ENCODE measurements around the gene POLR1B. TPM values are rescaled to one million over a fixed set of nuclear protein-coding genes. Genes with fewer than 3 reads are reported as not detected.
"Not testable (repeated sequence)": the region's sequence is repeated elsewhere in the genome, so short reads cannot be mapped to it uniquely, and the experiment has no call there.

The POLR1B gene
- total RNA-seq, 1 experiment from 2014 or later: 42.2 TPM

- no peak overlapping the region for H3K4me3 Mint-ChIP-seq (ENCODE audit: unreplicated experiment)
- Histone ChIP-seq H3K9me3 (no peaks in the 10 kb centered on the region), H3K36me3 (ENCODE audit: control insufficient read depth, insufficient read depth, low read length) (peaks cover 1% of the 10 kb centered on the region; the same call in 1 of the 2 replicates), H3K4me1 (peaks cover 10% of the 10 kb centered on the region; the same call in 1 of the 2 replicates), H3K27me3 (replicated peaks; ENCODE audit: control insufficient read depth, insufficient read depth, low read length) (no peaks in the 10 kb centered on the region), H3K4me3 (ENCODE audit: low read depth, low read length) (no peak overlapping the region)
- H3K27me3 Mint-ChIP-seq (ENCODE audit: insufficient read depth, unreplicated experiment): no peaks in the 10 kb centered on the region
- no peaks in the 10 kb centered on the region for H3K9me3 Mint-ChIP-seq (ENCODE audit: unreplicated experiment)
- ChIA-PET POLR2A (no interaction called here), CTCF (no interaction called here)
- H3K27ac Mint-ChIP-seq (ENCODE audit: unreplicated experiment): no peak overlapping the region
- no TSS peak for BruUV-seq (replicated peaks)
- DNase-seq: no peak
- H3K36me3 Mint-ChIP-seq (ENCODE audit: insufficient read depth, unreplicated experiment): peaks cover 52% of the 10 kb centered on the region
- H3K4me1 Mint-ChIP-seq (ENCODE audit: low read depth, unreplicated experiment): no peaks in the 10 kb centered on the region
- intact Hi-C loops (cut with micrococcal nuclease; ENCODE audit: unreplicated experiment): no loop called here
- no peak for TF ChIP-seq CTCF (IDR thresholded peaks at IDR 0.05; ENCODE audit: insufficient read depth in 1 of 2, low read depth in 1 of 2, low read length in 1 of 2, severe bottlenecking in 1 of 2, unreplicated experiment in 1 of 2)
Observed at GRCh38 chr2:112547333-112547732, 5.1 kb downstream of the POLR1B start.

GRCh38 chr2:112548980-112549379 is 6.7 kb downstream of the POLR1B start:
- no peak for TF ChIP-seq CTCF (IDR thresholded peaks at IDR 0.05; ENCODE audit: insufficient read depth in 1 of 2, low read depth in 1 of 2, low read length in 1 of 2, severe bottlenecking in 1 of 2, unreplicated experiment in 1 of 2)
- Histone ChIP-seq H3K4me1 (peaks cover 10% of the 10 kb centered on the region; the same call in 1 of the 2 replicates), H3K4me3 (ENCODE audit: low read depth, low read length) (no peak overlapping the region), H3K27me3 (replicated peaks; ENCODE audit: control insufficient read depth, insufficient read depth, low read length) (no peaks in the 10 kb centered on the region), H3K9me3 (no peaks in the 10 kb centered on the region), H3K36me3 (ENCODE audit: control insufficient read depth, insufficient read depth, low read length) (peaks cover 1% of the 10 kb centered on the region; the same call in 1 of the 2 replicates)
- CTCF ChIA-PET: interaction anchor here (0.7 kb wide), 1 partner anchor 392 kb away, joined by 4 read pairs; no protein-coding TSS in a partner anchor
- Mint-ChIP-seq H3K36me3 (ENCODE audit: insufficient read depth, unreplicated experiment) (peaks cover 68% of the 10 kb centered on the region), H3K27ac (ENCODE audit: unreplicated experiment) (no peak overlapping the region), H3K4me1 (ENCODE audit: low read depth, unreplicated experiment) (no peaks in the 10 kb centered on the region), H3K27me3 (ENCODE audit: insufficient read depth, unreplicated experiment) (no peaks in the 10 kb centered on the region), H3K9me3 (ENCODE audit: unreplicated experiment) (no peaks in the 10 kb centered on the region), H3K4me3 (ENCODE audit: unreplicated experiment) (no peak overlapping the region)
- intact Hi-C loops (cut with micrococcal nuclease; ENCODE audit: unreplicated experiment): no loop called here
- POLR2A ChIA-PET: no interaction called here
- DNase-seq: no peak
- no TSS peak for BruUV-seq (replicated peaks)

GRCh38 chr2:112566104-112566503 is 23.8 kb downstream of the POLR1B start:
- Mint-ChIP-seq H3K9me3 (ENCODE audit: unreplicated experiment) (no peaks in the 10 kb centered on the region), H3K36me3 (ENCODE audit: insufficient read depth, unreplicated experiment) (peaks cover 96% of the 10 kb centered on the region), H3K4me1 (ENCODE audit: low read depth, unreplicated experiment) (no peaks in the 10 kb centered on the region), H3K27ac (ENCODE audit: unreplicated experiment) (no peak overlapping the region), H3K27me3 (ENCODE audit: insufficient read depth, unreplicated experiment) (no peaks in the 10 kb centered on the region), H3K4me3 (ENCODE audit: unreplicated experiment) (no peak overlapping the region)
- Histone ChIP-seq H3K9me3 (no peaks in the 10 kb centered on the region), H3K4me3 (ENCODE audit: low read depth, low read length) (no peak overlapping the region), H3K4me1 (no peaks in the 10 kb centered on the region), H3K36me3 (ENCODE audit: control insufficient read depth, insufficient read depth, low read length) (peaks cover 4% of the 10 kb centered on the region; the same call in 1 of the 2 replicates), H3K27me3 (replicated peaks; ENCODE audit: control insufficient read depth, insufficient read depth, low read length) (no peaks in the 10 kb centered on the region)
- intact Hi-C loops (cut with micrococcal nuclease; ENCODE audit: unreplicated experiment): no loop called here
- ChIA-PET POLR2A (no interaction called here), CTCF (no interaction called here)
- TF ChIP-seq CTCF (IDR thresholded peaks at IDR 0.05; ENCODE audit: insufficient read depth in 1 of 2, low read depth in 1 of 2, low read length in 1 of 2, severe bottlenecking in 1 of 2, unreplicated experiment in 1 of 2): no peak
- BruUV-seq (replicated peaks): no TSS peak
- DNase-seq: no peak

- H3K27ac Mint-ChIP-seq (ENCODE audit: unreplicated experiment); BruUV-seq (replicated peaks); POLR2A ChIA-PET; intact Hi-C loops (cut with micrococcal nuclease; ENCODE audit: unreplicated experiment); H3K27me3 Mint-ChIP-seq (ENCODE audit: insufficient read depth, unreplicated experiment); H3K27me3 ChIP-seq (replicated peaks; ENCODE audit: control insufficient read depth, insufficient read depth, low read length); H3K9me3 ChIP-seq; H3K9me3 Mint-ChIP-seq (ENCODE audit: unreplicated experiment); H3K4me3 ChIP-seq (ENCODE audit: low read depth, low read length); DNase-seq; H3K36me3 ChIP-seq (ENCODE audit: control insufficient read depth, insufficient read depth, low read length); H3K4me1 ChIP-seq; H3K4me1 Mint-ChIP-seq (ENCODE audit: low read depth, unreplicated experiment); H3K4me3 Mint-ChIP-seq (ENCODE audit: unreplicated experiment): not testable (repeated sequence)
- peaks cover 96% of the 10 kb centered on the region for H3K36me3 Mint-ChIP-seq (ENCODE audit: insufficient read depth, unreplicated experiment)
- CTCF ChIA-PET: interaction anchor here (0.7 kb wide), 1 partner anchor 25 kb away, joined by 3 read pairs; no protein-coding TSS in a partner anchor
Observed at GRCh38 chr2:112566508-112566907, 24.2 kb downstream of the POLR1B start.

Data from Caco-2 (cell line).